HG02678 (cell line): ENCODE data around the gene PURB.
A peak's percentile ranks its signal among the peaks of the same experiment; 100 is the strongest.
"Not testable (repeated sequence)": the region's sequence is repeated elsewhere in the genome, so short reads cannot be mapped to it uniquely, and the experiment has no call there.

Experiments used
- ATAC-seq: cut with Tn5 transposase; IDR thresholded peaks from one replicate; pipeline ENCODE4 v1.9.1; 2021; ENCODE audit warnings: mild to moderate bottlenecking, moderate library complexity; ENCODE audit not compliant: unreplicated experiment

The PURB gene

DNA sequence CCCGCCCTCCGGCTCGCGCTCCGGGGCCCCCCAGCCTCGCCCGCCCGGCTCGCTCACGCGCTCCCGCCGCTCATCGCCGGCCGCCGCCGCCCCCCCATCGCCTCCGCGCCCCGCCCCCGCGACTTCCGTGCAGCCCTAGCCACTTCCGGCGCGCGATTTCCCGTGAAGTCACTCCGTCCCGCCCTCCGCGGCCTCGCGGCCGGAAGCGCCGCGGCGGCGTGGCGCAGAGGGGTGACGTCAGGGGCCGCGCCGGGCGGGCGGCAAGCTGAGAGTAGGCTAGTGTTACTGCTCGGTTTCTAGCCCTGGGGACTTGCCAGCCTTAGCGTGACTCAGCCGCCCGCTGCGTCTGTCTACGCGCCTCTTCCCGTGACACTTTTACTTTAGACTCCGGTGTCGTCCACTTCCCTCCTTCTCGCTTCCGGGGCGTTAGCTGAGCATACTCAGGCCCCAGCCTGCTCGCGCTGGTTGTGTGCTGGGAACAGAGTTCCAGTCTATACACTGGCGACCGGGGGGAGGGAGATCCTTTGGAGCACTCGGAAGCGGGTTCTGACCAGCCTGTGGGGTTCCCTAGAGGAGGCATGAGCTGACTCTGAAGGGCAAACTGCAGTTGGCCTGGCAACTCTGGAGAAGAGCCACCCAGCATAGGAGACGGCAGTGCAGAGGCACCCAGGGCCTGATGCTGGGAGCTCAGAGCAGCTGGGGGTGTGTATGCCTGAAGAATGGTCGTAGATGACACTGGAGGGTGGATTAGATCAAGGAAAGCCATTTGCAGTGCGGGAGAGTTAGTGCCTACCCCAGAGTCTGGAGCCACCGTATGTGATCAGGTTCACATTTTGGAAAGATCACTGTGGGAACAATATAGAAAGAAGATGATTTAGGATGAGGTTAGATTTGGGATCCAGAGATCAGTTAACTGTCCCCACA, at the start of gene PURB:
Gene PURB (minus strand): TSS at position 137 of the 924 bp plus-strand sequence. CDS start 182 bp downstream, outside the sequence.
- ATAC-seq: peak; percentile 83

DNA sequence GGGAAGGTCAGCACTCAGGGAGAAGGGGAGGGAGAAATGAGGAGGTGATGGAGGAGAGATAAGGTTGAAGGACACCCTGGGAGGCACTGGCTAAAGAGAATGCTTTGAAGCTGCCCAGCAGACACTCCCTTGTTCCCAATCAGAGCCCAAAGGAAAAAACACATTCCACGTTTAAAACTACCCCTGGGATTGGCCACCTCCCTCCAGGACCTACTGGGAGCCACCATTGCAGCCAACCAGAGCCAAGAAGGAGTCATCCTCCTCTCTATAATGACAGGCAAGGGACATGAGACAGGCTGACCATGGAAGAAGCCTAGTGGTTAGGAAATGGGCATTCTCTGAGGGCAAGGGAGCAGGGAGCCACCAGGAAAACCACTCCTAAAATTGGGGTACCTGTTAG, 49.7 kb upstream of the PURB start:
- no peak for ATAC-seq

DNA sequence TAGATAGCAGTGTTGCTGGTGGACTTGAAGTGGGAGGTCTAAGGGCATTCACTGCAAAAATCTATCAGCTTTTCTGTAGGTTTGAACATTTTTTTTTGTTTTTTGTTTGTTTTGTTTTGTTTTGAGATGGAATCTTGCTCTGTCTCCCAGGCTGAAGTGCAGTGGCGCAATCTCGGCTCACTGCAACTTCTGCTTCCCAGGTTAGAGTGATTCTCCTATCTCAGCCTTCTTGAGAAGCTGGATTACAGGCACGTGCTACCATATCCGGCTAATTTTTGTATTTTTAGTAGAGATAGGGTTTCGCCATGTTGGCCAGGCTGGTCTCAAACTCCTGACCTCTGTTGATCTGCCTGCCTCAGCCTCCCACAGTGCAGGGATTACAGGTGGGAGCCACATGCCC, 49.2 kb upstream of the PURB start:
- not testable (repeated sequence) for ATAC-seq

DNA sequence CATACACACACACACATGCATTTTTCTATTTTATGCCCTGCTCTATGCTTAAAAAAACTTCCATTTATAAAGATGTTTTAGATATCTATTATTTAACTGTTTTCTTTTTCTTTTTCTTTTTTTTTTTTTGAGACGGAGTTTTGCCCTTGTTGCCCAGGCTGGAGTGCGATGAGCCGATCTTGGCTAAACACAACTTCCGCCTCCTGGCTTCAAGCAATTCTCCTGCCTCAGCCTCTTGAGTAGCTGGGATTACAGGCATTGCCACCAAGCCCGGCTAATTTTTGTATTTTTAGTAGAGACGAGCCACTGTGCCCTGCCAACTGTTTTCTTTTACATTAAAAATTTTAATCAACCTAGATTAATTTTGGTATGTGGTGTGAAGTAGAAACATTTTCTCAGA, 45.6 kb upstream of the PURB start:
- no peak for ATAC-seq

DNA sequence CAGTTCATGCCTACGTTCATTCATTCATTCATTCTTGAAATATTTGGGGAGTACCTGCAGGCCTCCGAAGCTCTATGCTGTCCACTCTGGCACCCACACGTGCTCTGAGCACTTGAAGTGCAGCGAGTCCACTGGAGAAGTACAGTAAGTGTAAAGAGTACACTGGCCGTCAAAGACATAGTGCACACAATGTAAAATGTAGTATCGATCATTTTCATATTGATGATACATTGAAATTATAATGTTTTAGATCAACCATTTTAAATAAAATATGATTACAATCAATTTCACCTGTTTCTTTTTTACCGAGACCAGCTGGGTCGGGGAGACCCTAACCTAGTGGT, 37.0 kb upstream of the PURB start:
- ATAC-seq: peak; percentile 8

DNA sequence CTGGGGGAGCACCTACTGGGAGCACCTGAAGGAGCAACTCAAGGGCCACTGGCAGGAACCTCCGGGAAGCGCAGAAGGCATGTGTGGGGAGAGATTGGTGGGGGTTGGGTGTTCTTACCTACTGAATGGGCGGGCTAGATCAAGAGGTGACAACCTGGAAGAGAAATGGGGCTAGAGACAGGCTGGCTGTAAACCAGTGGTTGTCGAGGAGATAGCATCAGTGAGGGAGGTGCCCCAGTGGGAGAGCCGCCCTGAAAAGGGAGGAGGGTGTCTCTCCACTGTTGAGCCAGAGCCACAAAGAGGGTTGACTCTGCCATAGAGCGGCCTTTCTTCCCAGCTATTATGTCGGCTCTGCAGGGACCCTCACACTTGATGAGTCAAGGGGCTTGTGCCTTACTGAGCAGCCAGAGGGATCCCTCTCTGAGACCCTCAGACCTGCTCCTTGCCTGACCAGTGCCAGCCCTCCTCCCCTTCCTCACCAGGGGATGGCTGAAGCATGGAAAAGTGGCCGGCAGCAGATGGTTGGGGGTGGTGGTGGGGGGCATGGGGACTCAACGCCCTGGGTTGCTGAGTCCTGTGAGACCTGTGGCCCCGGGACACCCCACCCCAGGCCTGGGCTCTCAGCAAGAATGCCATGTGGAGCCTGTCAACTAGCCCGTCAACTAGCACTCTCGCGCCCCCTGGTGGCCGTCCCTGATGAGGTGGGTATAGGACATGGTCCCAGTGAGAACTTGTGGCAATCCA, 36.4 kb upstream of the PURB start:
- ATAC-seq: peak; percentile 81

DNA sequence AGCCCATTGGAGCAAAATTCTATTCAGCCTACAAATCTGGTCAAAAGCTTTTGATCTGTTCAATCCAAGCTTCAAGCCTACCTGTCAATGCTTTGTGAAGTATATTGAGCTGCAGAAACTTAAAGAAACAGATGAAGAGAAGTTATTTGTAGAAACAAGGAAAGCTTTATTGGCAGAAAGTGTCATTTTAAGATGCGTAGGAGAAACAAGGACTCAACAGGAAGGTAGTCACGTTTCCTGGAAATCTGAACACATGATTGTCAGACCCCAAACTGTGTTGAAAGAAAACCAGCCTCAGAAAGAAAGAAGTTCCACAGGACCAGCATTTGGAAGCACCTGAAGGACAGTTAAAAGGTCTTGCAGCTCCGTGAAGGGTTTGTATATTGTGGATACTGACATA, 34.8 kb upstream of the PURB start:
- no peak for ATAC-seq

DNA sequence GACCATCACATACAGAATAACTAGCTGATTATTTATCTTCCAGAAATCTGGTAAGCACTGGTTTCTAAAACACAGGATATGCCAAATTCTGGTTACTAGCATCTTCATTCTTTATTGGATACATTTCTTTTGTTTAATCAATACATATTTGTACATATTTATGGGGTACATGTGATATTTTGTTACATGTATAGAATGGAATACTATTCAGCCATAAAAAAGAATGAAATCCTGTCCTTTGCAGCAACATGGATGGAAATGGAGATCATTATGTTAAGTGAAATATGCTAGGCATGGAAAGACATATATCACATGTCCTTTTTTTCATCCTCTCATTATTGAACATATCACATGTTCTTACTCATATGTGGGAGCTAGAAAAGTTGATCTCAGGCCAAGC, 32.7 kb upstream of the PURB start:
- ATAC-seq: no peak

DNA sequence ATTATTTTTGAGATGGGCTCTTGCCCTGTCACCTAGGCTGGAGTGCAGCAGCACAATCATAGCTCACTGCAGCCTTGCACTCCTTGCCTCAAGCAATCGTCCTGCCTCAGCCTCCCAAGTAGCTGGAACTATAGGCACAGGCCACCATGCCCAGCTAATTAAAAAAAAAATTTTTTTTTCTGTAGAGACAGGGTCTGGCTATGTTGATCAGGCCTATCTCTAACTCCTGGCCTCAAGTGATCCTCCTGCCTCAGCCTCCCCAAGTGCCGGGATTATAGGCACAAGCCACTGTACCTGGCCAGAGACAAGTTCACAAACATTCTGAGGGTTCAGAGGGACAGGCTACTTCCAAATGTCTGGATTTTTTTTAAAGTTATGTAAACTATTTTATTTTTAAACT, 32.1 kb upstream of the PURB start:
- no peak for ATAC-seq

DNA sequence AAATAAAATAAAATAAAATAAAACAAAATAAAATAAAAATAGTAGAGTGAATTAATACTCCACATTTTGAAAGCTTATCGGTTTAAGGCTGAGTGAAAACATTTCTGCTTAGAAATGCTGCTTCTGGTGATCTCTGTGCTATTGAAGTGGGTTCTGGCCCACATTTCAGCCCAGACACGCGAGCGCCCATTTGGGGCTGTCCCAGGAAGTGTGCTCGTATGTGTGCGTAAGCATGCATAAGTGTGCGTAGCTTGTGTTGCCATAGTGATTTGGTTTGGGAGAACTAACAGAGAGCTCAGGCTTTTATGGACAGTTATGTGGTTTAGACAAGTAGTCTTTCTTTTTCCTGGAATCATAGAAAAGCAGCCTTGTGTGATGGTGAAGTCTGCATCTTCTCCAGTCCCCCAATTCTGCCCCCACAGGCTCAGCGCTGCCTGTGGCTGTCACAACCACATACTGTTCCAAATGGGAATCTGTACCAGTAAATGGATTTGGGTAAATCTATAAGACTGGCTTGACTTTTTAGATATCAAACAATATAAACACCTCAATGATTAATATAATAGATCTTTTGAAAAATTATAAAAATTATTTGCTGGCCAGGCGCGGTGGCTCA, 29.8 kb upstream of the PURB start:
- ATAC-seq: no peak

DNA sequence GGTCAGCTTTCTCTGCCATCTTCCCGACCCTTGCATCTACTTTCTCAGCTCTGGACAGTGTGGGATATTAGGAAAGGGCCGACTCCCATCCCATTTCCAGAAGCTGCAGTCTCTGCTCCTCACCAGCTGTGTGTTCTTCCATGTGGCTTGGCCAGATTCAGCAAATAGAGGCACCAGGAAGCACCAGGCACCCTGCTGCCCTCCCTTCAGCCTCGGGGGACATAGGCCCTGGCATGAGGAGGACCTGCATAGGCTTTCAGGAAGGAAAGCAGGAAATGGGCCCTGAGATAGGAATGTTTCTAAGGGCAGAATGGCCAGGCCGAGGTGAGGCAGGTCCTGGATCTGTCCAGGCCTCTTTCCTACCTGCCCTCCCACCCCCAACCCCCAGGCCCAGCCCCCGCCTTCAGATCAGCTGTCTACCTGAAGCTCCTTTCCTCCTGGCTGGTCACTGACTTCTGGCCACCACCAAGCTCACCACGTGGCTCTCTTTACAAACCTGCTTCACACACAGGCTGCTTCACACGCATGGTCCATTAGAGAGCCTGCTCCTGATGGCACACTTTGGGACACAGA, 27.5 kb upstream of the PURB start:
- no peak for ATAC-seq

DNA sequence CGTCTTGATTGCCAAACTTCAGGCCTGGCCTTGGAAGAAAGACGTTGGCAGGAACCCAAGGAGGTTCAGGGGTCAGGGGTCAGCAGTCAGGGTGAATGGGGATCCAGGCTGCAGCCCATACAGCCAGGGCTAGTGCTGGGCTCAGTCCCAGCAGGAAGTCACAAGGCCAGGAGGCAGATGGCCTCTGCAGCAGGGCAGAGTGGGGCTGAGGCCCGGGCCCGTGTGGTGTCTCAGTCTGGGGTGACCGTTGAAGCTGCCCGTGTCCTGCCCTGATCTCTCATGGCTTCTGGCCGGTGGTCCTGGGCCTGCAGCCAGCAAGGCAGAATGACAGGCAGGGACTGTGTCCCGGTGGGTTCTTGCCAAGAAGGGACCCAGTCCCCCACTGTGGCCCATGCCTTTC, 26.6 kb upstream of the PURB start:
- ATAC-seq: no peak

DNA sequence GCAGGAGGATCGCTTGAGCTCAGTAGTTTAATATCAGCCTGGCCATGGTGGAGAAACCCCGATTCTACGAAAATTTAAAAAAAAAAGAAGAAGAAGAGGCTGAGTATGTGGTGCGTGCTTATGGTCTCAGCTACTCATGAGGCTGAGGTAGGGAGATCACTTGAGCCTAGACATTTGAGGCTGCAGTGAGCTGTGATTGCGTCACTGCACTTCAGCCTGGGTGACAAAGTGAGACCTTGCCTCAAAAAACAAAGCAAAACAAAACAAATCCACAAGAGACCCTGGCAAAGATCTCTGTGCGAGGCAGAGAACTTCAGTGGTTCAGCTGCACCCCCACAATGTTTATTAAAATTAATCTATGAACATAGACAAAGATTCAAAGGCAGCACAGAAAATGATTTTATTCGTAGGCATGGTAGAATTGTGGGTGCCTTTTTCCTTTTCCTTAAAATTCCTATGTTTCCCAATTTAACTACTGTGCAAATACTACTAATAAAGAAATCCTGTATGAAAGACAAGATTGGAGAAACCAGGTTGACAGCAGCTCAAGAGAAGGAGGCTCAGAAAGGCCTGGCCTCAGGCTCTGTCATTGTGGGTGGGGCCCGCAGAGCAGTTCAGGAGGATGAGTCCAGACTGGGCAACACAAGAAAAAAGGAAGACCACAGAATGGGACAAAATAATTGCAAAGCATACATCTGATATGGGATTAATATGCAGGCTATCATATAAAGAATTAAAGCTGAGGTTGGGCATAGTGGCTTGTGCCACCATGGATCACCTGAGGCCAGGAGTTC, 24.5 kb upstream of the PURB start:
- ATAC-seq: no peak

DNA sequence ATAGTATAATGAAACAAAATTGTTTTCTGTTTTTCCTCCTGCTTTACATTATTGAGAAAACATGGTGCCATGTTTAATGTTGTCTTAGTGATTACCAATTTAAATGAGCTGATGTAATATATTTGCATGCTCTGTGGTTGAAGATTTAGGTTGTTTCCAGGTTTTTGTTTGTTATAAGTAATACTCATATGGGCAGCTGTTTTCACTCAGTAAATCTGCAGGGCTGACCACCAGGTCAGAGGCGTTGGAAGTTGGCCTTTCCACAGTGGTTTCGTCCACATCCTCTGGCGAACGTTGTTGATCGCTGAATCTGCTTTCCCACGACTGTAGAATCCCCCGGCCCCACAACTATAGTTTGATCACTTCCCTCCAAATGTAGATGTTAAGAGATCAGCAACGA, 21.6 kb upstream of the PURB start:
- no peak for ATAC-seq

DNA sequence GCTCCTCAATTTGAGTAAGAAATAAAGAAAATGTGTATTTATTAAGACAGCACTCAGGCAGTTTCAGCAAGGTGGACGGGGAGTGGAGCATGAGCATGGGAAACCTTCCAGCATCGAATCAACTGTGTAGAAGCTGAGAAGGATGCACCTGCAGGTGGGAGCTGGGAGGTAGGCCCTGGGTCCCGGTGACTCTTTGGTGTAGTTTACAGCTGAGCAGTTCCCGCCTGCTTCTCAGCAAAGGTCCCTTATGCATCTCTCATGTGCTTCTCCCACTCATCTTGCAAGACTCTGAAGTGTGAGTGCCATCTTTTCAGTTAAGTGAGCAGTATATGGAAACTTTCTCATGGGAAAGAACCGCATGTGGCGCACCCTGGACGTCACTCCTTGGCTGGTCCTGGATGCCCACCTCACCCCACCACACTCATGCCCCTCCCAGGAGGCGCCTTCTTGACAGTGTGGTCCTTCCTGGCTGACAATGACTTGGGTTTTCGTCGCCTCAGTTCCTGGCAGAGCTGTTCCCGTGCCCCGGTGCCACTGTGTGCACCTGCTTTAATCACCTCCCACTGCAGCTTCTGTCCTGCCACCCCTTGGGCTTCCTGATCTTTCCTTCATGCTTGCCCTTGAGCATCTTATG, 19.8 kb upstream of the PURB start:
- no peak for ATAC-seq

DNA sequence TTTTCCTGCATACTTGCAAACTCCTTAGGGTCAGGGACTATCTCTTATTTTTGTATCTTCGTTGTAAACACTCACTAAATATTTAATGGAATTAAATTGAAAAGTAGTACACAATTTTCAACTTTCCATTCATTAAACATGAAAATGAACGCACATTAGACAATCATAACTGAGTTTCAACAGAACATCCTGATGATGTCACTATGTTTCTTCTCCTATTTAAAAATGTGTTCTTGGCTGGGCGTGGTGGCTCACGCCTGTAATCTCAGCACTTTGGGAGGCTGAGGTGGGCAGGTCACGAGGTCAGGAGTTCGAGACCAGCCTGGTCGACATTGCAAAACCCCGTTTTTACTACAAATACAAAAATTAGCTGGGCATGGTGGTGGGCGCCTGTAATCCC, 14.1 kb upstream of the PURB start:
- no peak for ATAC-seq

DNA sequence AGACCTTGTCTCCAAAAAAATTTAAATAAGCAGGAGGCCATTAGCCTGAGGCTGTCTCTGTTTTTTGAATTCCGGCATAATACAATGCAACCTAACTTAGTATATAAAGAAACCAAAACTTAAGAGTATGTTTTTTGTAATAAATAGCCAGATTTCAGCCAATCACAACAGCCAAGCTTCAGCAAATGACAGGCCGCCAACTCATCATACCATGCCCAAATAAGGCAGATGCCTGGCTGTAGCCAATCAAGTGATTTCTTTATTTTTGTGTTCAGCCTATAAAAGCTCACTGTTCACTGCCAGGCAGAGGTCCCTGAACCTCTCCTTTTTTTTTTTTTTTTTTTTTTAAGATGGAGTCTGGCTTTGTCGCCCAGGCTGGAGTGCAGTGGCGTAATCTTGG, 12.7 kb upstream of the PURB start:
- ATAC-seq: no peak

DNA sequence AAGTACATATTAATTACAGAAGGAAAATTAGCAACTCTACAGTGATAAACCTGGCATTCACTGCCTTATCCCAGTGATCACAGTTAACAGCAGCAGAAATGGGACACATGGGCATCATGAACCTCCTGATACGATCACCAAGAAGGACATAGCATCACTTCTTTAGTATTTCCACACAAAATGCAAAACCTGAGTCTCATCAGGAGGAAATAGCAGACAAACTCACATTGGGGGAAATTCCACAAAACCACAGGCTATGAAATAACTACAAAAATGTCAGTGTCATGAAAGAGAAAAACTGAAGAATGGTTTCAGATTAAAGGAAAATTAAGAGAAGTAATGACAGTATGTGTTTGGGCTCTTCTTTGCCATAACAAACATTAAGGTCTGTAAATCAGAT, 12.0 kb upstream of the PURB start:
- no peak for ATAC-seq

DNA sequence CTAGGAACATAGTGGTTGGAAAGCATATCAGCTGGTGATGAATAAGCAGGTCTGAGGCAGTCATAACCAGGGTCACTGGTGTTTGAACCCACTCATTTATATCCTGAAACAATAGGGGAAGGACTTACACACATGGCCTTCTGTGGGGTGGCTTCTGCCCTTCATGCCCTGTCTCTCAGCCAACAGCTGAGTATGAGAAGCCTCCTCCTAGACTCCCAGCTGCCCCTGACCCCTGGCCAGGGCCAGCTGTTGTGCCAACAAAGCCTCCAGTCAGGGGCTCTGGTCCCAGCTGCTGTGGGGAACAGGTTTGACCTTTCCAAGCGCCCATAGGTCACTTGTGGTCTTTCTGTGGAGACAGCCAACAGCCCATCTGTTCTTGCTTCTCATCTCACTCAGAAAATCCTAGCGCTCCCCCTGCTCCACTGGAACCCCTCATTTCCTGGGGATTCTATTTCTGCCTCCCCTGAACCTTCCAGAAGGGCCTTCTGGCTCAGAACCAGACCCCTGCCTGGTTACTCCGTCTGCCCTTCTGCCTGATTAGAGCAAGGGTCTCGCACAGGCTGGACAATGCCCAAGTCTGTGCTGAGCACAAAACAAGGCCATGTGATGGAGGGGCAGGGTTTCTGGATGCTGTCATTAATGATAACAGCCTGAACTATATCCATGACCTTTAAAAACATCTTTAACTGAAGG, 9.7 kb upstream of the PURB start:
- no peak for ATAC-seq
